ENCODE data around the gene FURIN. TPM values are rescaled to one million over a fixed set of nuclear protein-coding genes. Genes with fewer than 3 reads are reported as not detected.

The FURIN gene
- total RNA-seq, 2 experiments from 2014 or later: 97.4 to 104 TPM

DNA sequence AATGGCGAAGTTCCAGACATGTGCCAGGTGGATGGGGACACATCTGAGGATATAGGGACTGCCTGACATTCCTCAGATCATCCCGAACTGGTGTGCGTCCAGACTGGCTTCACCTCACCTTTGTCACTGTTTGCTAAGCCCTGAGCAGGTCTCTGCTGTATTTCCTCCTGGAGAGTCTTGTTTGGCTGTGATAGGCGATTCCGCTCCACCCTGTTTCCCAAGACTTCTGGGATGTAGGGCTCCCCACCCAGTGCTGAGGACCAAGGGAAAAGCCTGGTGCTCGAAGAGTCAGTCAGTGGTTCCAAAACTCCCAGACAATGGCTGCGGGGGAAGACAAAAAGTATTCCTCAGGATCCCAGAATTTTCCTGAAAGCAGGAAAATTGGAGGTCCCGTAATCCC is 11.1 kb upstream of the FURIN start:
- Histone ChIP-seq H3K27ac (ENCODE audit: low read depth in 1 of 2, low read length in 2 of 2) (peak overlapping the region in 1 of 2 donors; percentile 67), H3K4me3 (ENCODE audit: low read length) (no peak overlapping the region), H3K9me3 (ENCODE audit: control insufficient read depth in 1 of 2, insufficient read depth in 1 of 2, low read length in 2 of 2) (no peaks in the 10 kb centered on the region), H3K36me3 (ENCODE audit: insufficient read depth, low read length) (no peaks in the 10 kb centered on the region), H3K4me1 (ENCODE audit: insufficient read depth, low read length) (peaks cover 66% of the 10 kb centered on the region), H3K27me3 (ENCODE audit: control insufficient read depth in 1 of 2, insufficient read depth in 2 of 2, low read length in 2 of 2) (no peaks in the 10 kb centered on the region)
- DNase-seq (no peak), ATAC-seq (ENCODE audit: poor library complexity) (no peak)
- Mint-ChIP-seq H3K27me3 (no peaks in the 10 kb centered on the region), H3K4me3 (no peak overlapping the region), H3K36me3 (ENCODE audit: low read depth) (no peaks in the 10 kb centered on the region), H3K9me3 (no peaks in the 10 kb centered on the region), H3K4me1 (ENCODE audit: low read depth) (peaks cover 51% of the 10 kb centered on the region), H3K27ac (peak overlapping the region; percentile 88)
- POLR2A ChIA-PET: no interaction called here
- CTCF ChIA-PET: no interaction called here
- intact Hi-C loops (cut with DNase I, micrococcal nuclease): loop anchor here in 1 of 2 experiments (2.0 to 10.0 kb wide), 2 partner anchors 13 to 53 kb away; no protein-coding TSS in a partner anchor
- no peak for TF ChIP-seq CTCF (IDR thresholded peaks at IDR 0.05)

- no peaks in the 10 kb centered on the region for H3K36me3 ChIP-seq (ENCODE audit: insufficient read depth, low read length)
- intact Hi-C loops (cut with DNase I, micrococcal nuclease): loop anchor here in 1 of 2 experiments (2.0 to 10.0 kb wide), 2 partner anchors 13 to 53 kb away; no protein-coding TSS in a partner anchor
- no peaks in the 10 kb centered on the region for H3K27me3 Mint-ChIP-seq
- no peaks in the 10 kb centered on the region for H3K27me3 ChIP-seq (ENCODE audit: control insufficient read depth in 1 of 2, insufficient read depth in 2 of 2, low read length in 2 of 2)
- POLR2A ChIA-PET: interaction anchor here (1.9 kb wide), 1 partner anchor 13 kb away, joined by 6 read pairs; no protein-coding TSS in a partner anchor
- TF ChIP-seq CTCF (IDR thresholded peaks at IDR 0.05): no peak
- H3K9me3 ChIP-seq (ENCODE audit: control insufficient read depth in 1 of 2, insufficient read depth in 1 of 2, low read length in 2 of 2): no peaks in the 10 kb centered on the region
- peak overlapping the region; percentile 88 for H3K27ac Mint-ChIP-seq
- no peak overlapping the region for H3K4me3 Mint-ChIP-seq
- H3K4me3 ChIP-seq (ENCODE audit: low read length): no peak overlapping the region
- CTCF ChIA-PET: no interaction called here
- no peaks in the 10 kb centered on the region for H3K36me3 Mint-ChIP-seq (ENCODE audit: low read depth)
- H3K27ac ChIP-seq (ENCODE audit: low read depth in 1 of 2, low read length in 2 of 2): no peak overlapping the region
- DNase-seq (peak in 2 of 14 experiments; percentile 38 to 53), ATAC-seq (ENCODE audit: poor library complexity) (no peak)
- peaks cover 60% of the 10 kb centered on the region for H3K4me1 ChIP-seq (ENCODE audit: insufficient read depth, low read length)
- H3K4me1 Mint-ChIP-seq (ENCODE audit: low read depth): peaks cover 45% of the 10 kb centered on the region
- H3K9me3 Mint-ChIP-seq: no peaks in the 10 kb centered on the region
These were observed 10.4 kb upstream of the FURIN start for GRCh38 chr15:90857883-90858443.

GRCh38 chr15:90859234-90860131 is 8.9 kb upstream of the FURIN start:
- Mint-ChIP-seq H3K27ac (peak overlapping the region; percentile 4), H3K27me3 (no peaks in the 10 kb centered on the region), H3K9me3 (no peaks in the 10 kb centered on the region), H3K4me1 (ENCODE audit: low read depth) (peaks cover 37% of the 10 kb centered on the region), H3K4me3 (no peak overlapping the region), H3K36me3 (ENCODE audit: low read depth) (no peaks in the 10 kb centered on the region)
- intact Hi-C loops (cut with DNase I, micrococcal nuclease): loop anchor here in 1 of 2 experiments (10.0 kb wide), 1 partner anchor 55 kb away; no protein-coding TSS in a partner anchor
- DNase-seq (no peak), ATAC-seq (ENCODE audit: poor library complexity) (no peak)
- Histone ChIP-seq H3K4me1 (ENCODE audit: insufficient read depth, low read length) (peaks cover 46% of the 10 kb centered on the region), H3K4me3 (ENCODE audit: low read length) (no peak overlapping the region), H3K27me3 (ENCODE audit: control insufficient read depth in 1 of 2, insufficient read depth in 2 of 2, low read length in 2 of 2) (no peaks in the 10 kb centered on the region), H3K27ac (ENCODE audit: low read depth in 1 of 2, low read length in 2 of 2) (no peak overlapping the region), H3K36me3 (ENCODE audit: insufficient read depth, low read length) (no peaks in the 10 kb centered on the region), H3K9me3 (ENCODE audit: control insufficient read depth in 1 of 2, insufficient read depth in 1 of 2, low read length in 2 of 2) (no peaks in the 10 kb centered on the region)
- no peak for TF ChIP-seq CTCF (IDR thresholded peaks at IDR 0.05)
- CTCF ChIA-PET: interaction anchor here (0.6 kb wide), 1 partner anchor 12 kb away, joined by 3 read pairs; no protein-coding TSS in a partner anchor
- POLR2A ChIA-PET: interaction anchor here (0.7 to 1.9 kb wide), 2 partner anchors 12 to 22 kb away, joined by 3 to 6 read pairs; no protein-coding TSS in a partner anchor

Measured in CD4-positive, alpha-beta T cell (primary cell).